ENCODE results near the gene EBF3. TPM values are rescaled to one million over a fixed set of nuclear protein-coding genes. Genes with fewer than 3 reads are reported as not detected.

The EBF3 gene
- total RNA-seq, 1 donor, result 6.0 TPM

DNA sequence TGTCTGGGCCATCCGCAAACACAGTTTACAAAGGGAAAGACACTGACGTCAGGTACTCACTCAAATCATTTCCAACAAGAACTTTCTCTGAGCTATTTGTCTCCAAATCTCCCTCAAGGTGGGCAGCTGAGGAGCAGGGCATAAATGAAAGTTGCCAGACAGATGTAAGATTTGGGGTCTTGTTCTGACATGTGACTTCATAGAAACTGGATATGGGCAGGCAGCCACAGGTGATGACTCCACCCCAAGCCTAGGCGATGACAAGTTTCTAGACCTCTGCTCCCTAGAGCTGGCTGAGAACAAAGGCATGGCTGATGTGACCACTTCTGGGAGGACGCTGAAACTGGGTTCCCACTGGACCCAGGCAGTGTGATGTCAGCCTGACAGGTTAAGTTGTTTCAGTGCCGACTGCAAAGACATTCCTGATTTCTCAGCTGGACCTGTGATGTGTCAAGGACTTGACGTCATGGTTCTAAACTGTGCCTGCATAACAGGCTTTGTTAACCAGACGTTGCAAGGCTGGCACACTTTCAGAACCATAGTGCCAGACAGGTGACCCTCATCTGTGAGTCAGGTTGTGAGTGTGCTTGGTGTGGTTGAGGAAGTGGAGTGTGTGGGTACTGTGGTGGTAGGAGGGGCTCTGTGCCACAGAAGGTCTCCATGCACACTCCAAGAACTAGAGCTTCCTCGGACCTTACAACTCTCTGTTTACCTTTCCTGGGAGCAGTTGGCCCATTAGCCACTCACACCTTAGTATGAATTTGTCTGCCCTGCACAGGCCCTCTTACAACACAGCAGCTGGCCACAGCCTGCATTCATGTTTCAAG, 39.9 kb upstream of the EBF3 start:
- TF ChIP-seq, protein P1, sequence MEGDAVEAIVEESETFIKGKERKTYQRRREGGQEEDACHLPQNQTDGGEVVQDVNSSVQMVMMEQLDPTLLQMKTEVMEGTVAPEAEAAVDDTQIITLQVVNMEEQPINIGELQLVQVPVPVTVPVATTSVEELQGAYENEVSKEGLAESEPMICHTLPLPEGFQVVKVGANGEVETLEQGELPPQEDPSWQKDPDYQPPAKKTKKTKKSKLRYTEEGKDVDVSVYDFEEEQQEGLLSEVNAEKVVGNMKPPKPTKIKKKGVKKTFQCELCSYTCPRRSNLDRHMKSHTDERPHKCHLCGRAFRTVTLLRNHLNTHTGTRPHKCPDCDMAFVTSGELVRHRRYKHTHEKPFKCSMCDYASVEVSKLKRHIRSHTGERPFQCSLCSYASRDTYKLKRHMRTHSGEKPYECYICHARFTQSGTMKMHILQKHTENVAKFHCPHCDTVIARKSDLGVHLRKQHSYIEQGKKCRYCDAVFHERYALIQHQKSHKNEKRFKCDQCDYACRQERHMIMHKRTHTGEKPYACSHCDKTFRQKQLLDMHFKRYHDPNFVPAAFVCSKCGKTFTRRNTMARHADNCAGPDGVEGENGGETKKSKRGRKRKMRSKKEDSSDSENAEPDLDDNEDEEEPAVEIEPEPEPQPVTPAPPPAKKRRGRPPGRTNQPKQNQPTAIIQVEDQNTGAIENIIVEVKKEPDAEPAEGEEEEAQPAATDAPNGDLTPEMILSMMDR (IDR thresholded peaks at IDR 0.05; ENCODE audit: insufficient read depth, low read depth, low read length), result no peak
- DNase-seq (ENCODE audit: low read depth), result no peak
- H3K4me3 ChIP-seq (ENCODE audit: low read depth, low read length), result no peak overlapping the region

DNA sequence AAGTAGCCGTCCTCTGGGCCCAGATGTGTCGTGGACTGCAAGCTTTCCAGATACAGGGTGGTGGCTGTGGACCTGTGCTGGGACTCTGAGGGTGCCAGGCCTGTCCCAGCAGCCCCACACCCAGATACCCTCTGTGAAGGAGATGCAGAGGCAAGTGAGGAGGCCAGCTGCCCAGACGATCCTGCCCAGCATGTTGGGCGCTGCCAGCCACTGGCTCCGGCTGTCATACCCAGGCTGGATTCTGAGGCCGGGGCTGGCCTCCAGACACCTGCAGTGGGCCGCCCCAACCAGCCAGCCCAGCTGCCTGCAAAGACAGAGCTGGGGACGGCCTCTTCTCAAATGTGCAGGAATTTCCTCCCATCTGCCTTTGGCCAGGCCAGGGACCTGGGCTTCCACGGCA, 39.1 kb upstream of the EBF3 start:
- TF ChIP-seq, protein P1 (IDR thresholded peaks at IDR 0.05; ENCODE audit: insufficient read depth, low read depth, low read length), result no peak
- H3K4me3 ChIP-seq (ENCODE audit: low read depth, low read length), result no peak overlapping the region

DNA sequence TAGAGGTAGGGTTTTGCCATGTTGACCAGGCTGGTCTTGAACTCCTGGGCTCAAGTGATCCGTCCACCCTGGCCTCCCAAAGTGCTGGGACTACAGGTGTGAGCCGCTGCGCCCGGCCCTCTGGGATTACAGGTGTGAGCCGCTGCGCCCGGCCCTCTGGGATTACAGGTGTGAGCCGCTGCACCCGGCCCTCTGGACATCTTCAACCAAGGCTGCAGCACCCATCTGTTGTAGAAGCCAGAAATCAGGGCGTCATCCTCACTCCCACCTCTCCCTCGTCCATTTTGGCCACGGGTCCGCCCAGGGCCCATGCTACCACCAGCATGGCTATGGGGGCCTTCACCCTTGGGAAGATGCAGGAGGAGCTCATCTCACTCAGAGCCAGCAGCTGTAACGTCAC, 38.5 kb upstream of the EBF3 start:
- no peak overlapping the region for H3K4me3 ChIP-seq (ENCODE audit: low read depth, low read length)
- DNase-seq (ENCODE audit: low read depth), result no peak
- TF ChIP-seq, protein P1 (IDR thresholded peaks at IDR 0.05; ENCODE audit: insufficient read depth, low read depth, low read length), result no peak

More for the DNA sequence above, 39.1 kb upstream of the EBF3 start:
- DNase-seq (ENCODE audit: low read depth), result no peak

DNA sequence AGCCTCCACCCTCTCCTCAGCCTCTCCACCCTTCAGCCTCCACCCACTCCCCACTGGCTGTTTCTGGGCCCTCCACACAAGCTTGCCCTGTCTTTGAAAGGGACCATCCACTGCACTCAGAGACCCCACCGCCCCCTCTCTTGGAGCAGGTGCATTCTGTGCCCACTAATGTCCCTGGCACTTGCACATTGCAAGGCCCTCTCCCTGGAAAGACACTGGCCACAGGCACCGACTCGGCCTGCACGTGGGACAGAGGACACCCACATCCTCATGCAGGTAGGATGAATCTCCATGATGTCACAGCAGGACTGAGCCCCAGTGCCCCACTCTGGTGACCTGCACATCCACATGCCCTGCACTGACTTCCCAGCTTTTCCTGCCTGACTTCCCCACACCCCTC, 36.8 kb upstream of the EBF3 start:
- DNase-seq (ENCODE audit: low read depth), result no peak
- TF ChIP-seq, protein P1 (IDR thresholded peaks at IDR 0.05; ENCODE audit: insufficient read depth, low read depth, low read length), result no peak
- H3K4me3 ChIP-seq (ENCODE audit: low read depth, low read length), result no peak overlapping the region

DNA sequence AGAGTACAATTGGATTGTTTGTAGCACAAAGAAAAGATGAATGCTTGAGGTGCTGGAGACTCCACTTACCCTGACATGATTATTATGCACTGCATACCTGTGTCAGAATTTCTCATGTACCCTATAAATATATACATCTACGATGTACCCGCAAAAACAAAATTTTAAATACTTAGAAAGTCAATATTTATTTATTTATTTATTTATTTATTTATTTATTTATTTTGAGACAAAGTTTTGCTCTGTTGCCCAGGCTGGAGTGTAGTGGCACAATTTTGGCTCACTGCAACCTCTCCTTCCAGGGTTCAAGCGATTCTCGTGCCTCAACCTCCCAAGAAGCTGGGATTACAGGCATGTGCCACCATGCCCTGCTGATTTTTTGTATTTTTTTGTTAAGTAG, 35.1 kb upstream of the EBF3 start:
- H3K4me3 ChIP-seq (ENCODE audit: low read depth, low read length), result no peak overlapping the region
- TF ChIP-seq, protein P1 (IDR thresholded peaks at IDR 0.05; ENCODE audit: insufficient read depth, low read depth, low read length), result no peak

DNA sequence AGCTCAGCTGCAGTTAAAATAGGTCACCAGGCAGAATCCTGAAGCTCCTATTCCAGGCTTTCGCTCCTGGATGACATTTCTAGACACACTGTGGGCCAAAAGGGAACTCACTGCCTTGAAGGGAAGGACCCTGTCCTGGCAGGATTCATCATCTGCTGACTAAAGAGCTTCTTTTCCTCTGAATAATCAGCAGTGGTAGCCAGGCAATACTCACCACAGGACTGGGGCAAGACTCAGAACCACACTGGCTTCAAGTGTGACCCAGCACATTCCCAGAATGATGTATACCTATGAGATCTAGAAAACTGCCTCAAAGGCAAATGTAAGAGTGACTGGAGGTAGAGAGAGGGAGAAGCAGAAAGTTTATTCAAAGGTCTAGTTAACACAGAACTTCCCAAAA, 29.5 kb upstream of the EBF3 start:
- DNase-seq (ENCODE audit: low read depth), result no peak
- no peak overlapping the region for H3K4me3 ChIP-seq (ENCODE audit: low read depth, low read length)
- TF ChIP-seq, protein P1 (IDR thresholded peaks at IDR 0.05; ENCODE audit: insufficient read depth, low read depth, low read length), result no peak

More for the DNA sequence above, 35.1 kb upstream of the EBF3 start:
- no peak for DNase-seq (ENCODE audit: low read depth)
